IMR-90 (cell line): ENCODE results near the gene ACTR5. TPM values are rescaled to one million over a fixed set of nuclear protein-coding genes. Genes with fewer than 3 reads are reported as not detected.

Experiments used
- ATAC-seq: fragments of 200-7000 bp; cut with Tn5 transposase; 2 replicates; pipeline ENCODE4 v1.9.1; 2020; ENCODE audit warnings: low read depth, mild to moderate bottlenecking, moderate library complexity
- BruUV-seq: library from RNA; stranded (reverse); fragments of 400-500 nt; replicated peaks from 2 replicates; lab custom pipeline; 2021; lab: Mats Ljungman, UMichigan
- CTCF ChIA-PET: fragments of 300-600 bp; formaldehyde crosslinking; extraction: SDS; loops from one replicate; lab custom pipeline; 2021; ENCODE audit warnings: antibody characterized with exemption; lab: Yijun Ruan, JAX
- POLR2A ChIA-PET: fragments of 300-600 bp; sonication (Branson Sonifier 250); formaldehyde crosslinking; loops from one replicate; lab custom pipeline; 2022; ENCODE audit warnings: antibody characterized with exemption; ENCODE audit not compliant: unreplicated experiment; lab: Charles Lee
- DNase-seq: peaks from one replicate; pipeline ENCODE4 v3.0.0; 2013
- H2AFZ ChIP-seq: replicated peaks from 2 replicates; pipeline ENCODE3; 2013; ENCODE audit warnings: low read length, mild to moderate bottlenecking; ENCODE audit not compliant: poor library complexity
- H2AK5ac ChIP-seq: 2 replicates; pipeline ENCODE4 v1.6.1; 2013; ENCODE audit warnings: low read depth, low read length, inconsistent platforms
- H2AK9ac ChIP-seq: replicated peaks from 2 replicates; pipeline ENCODE3; 2013; ENCODE audit warnings: mild to moderate bottlenecking, low read depth, low read length, moderate library complexity; ENCODE audit not compliant: poor library complexity
- H2BK120ac ChIP-seq: 2 replicates; pipeline ENCODE4 v1.6.1; 2013; ENCODE audit warnings: low read depth, low read length, inconsistent platforms
- H2BK15ac ChIP-seq: 3 replicates; pipeline ENCODE4 v1.6.1; 2013; ENCODE audit warnings: low read depth, low read length, inconsistent platforms
- H2BK20ac ChIP-seq: 2 replicates; pipeline ENCODE4 v1.6.1; 2013; ENCODE audit warnings: low read depth, mild to moderate bottlenecking, inconsistent platforms, low read length, moderate library complexity
- H2BK5ac ChIP-seq: 2 replicates; pipeline ENCODE4 v1.6.1; 2013; ENCODE audit warnings: mild to moderate bottlenecking, low read depth, low read length, inconsistent platforms; ENCODE audit not compliant: poor library complexity, severe bottlenecking
- H3K14ac ChIP-seq: replicated peaks from 2 replicates; pipeline ENCODE4 v1.6.1; 2013; ENCODE audit warnings: low read depth, low read length, inconsistent platforms
- H3K18ac ChIP-seq: 2 replicates; pipeline ENCODE4 v1.6.1; 2013; ENCODE audit warnings: low read depth, low read length, control low read depth
- H3K23ac ChIP-seq: 2 replicates; pipeline ENCODE4 v1.6.1; 2013; ENCODE audit warnings: low read depth, low read length, inconsistent platforms
- H3K27ac ChIP-seq: 2 replicates; pipeline ENCODE4 v1.5.1; 2013; ENCODE audit warnings: mild to moderate bottlenecking, control low read depth, low read length; ENCODE audit not compliant: insufficient read depth
- H3K27me3 ChIP-seq: 2 replicates; pipeline ENCODE4 v1.6.1; 2013; ENCODE audit warnings: low read length; ENCODE audit not compliant: control insufficient read depth, insufficient read depth
- H3K36me3 ChIP-seq: 2 replicates; pipeline ENCODE4 v1.6.1; 2013; ENCODE audit warnings: low read length, mixed read lengths; ENCODE audit not compliant: control insufficient read depth, insufficient read depth
- H3K4ac ChIP-seq: 2 replicates; pipeline ENCODE4 v1.6.1; 2013; ENCODE audit warnings: low read depth, low read length, inconsistent platforms
- H3K4me1 ChIP-seq: 2 replicates; pipeline ENCODE4 v1.6.1; 2013; ENCODE audit warnings: low read length, mixed read lengths; ENCODE audit not compliant: control insufficient read depth, insufficient read depth
- H3K4me2 ChIP-seq: 2 replicates; pipeline ENCODE4 v1.6.1; 2013; ENCODE audit warnings: low read depth, mild to moderate bottlenecking, control low read depth, low read length, moderate library complexity
- H3K4me3 ChIP-seq: 2 replicates; pipeline ENCODE4 v1.5.1; 2013; ENCODE audit warnings: low read depth, mild to moderate bottlenecking, control low read depth, low read length, moderate library complexity; ENCODE audit not compliant: insufficient read depth
- H3K56ac ChIP-seq: 2 replicates; pipeline ENCODE4 v1.6.1; 2013; ENCODE audit warnings: low read length, inconsistent platforms; ENCODE audit not compliant: insufficient read depth; ENCODE audit errors: extremely low read depth
- H3K79me1 ChIP-seq, 2 experiments: 2 replicates each; pipeline ENCODE4 v1.6.1; 2013; ENCODE audit warnings: low read length in 2 of 2, inconsistent platforms in 1 of 2, low read depth in 1 of 2
- H3K9ac ChIP-seq: 2 replicates; pipeline ENCODE4 v1.6.1; 2013; ENCODE audit warnings: low read depth, low read length, control low read depth
- H3K9me1 ChIP-seq: 2 replicates; pipeline ENCODE4 v1.6.1; 2013; ENCODE audit warnings: low read length, inconsistent platforms; ENCODE audit not compliant: insufficient read depth
- H3K9me3 ChIP-seq: 2 replicates; pipeline ENCODE4 v1.6.1; 2013; ENCODE audit warnings: low read length; ENCODE audit not compliant: control insufficient read depth, insufficient read depth
- H4K20me1 ChIP-seq: 2 replicates; pipeline ENCODE4 v1.6.1; 2013; ENCODE audit warnings: low read length, inconsistent platforms; ENCODE audit not compliant: insufficient read depth
- H4K5ac ChIP-seq: 2 replicates; pipeline ENCODE4 v1.6.1; 2013; ENCODE audit warnings: mild to moderate bottlenecking, low read depth, low read length, control low read depth
- H4K8ac ChIP-seq, 2 experiments: 2 replicates each; pipeline ENCODE4 v1.6.1; 2013; ENCODE audit warnings: low read depth in 2 of 2, low read length in 2 of 2, control low read depth in 1 of 2, inconsistent platforms in 1 of 2
- H4K91ac ChIP-seq: 2 replicates; pipeline ENCODE4 v1.6.1; 2013; ENCODE audit warnings: low read depth, low read length, inconsistent platforms; ENCODE audit not compliant: insufficient read depth
- CEBPB ChIP-seq: IDR thresholded peaks from 2 replicates; pipeline ENCODE4 v1.6.1; 2012; ENCODE audit warnings: low read depth, low read length, improper control_type of control experiment
- MAFK ChIP-seq: IDR thresholded peaks from 2 replicates; pipeline ENCODE4 v1.6.1; 2012; ENCODE audit warnings: low read depth, low read length, improper control_type of control experiment
- MAZ ChIP-seq: IDR thresholded peaks from 2 replicates; pipeline ENCODE4 v1.6.1; 2012; ENCODE audit warnings: low read depth, mild to moderate bottlenecking, low read length, improper control_type of control experiment, moderate library complexity, borderline replicate concordance
- RCOR1 ChIP-seq: IDR thresholded peaks from 2 replicates; pipeline ENCODE4 v1.6.1; 2012; ENCODE audit warnings: mild to moderate bottlenecking, low read length, improper control_type of control experiment; ENCODE audit not compliant: insufficient replicate concordance
- WGBS, 2 experiments: methylation state at CpG; one replicate each; pipeline versions ENCODE4 v1.1.5 to v1.1.7; 2013; ENCODE audit warnings: missing lambda C conversion rate in 2 of 2; ENCODE audit not compliant: insufficient read length in 1 of 2; ENCODE audit errors: extremely low coverage in 2 of 2; 5-methylcytosine and 5-hydroxymethylcytosine counted together
- dilution Hi-C: fragments of 300-500 bp; cut with HindIII; formaldehyde crosslinking; loops from one replicate; pipeline ENCODE4 v1.14.3; 2018; ENCODE audit warnings: low sequenced_read_pairs; ENCODE audit not compliant: unreplicated experiment
- in situ Hi-C: fragments of 300-500 bp; cut with MboI; formaldehyde crosslinking; loops from 3 replicates; pipeline ENCODE4 v1.14.3; 2019; ENCODE audit warnings: low sequenced_read_pairs, inconsistent platforms, mixed read lengths
- intact Hi-C: fragments of 100-400 bp; cut with micrococcal nuclease; formaldehyde crosslinking; loops from 2 replicates; pipeline ENCODE4 v1.10.0; 2022
- polyA plus RNA-seq, 3 experiments: library from polyadenylated mRNA; depleted of rRNA; stranded (reverse); fragments of >200 nt; gene quantifications; 2 replicates each; pipeline ENCODE4 v1.2.3, GENCODE V29; 2012; ENCODE audit warnings: low replicate concordance in 1 of 3
- total RNA-seq: library from RNA; depleted of rRNA; stranded (reverse); fragments of >200 nt; gene quantifications from 2 replicates; pipeline ENCODE4 v1.2.3, GENCODE V29; 2012
- TF ChIP-seq, protein P1 (sequence below): conservative IDR thresholded peaks from 2 replicates; pipeline ENCODE4 v1.5.1; 2012; ENCODE audit warnings: mild to moderate bottlenecking, low read depth, low read length, improper control_type of control experiment
- TF ChIP-seq, protein P2 (sequence below): fragments of 150-350 bp; IDR thresholded peaks from 2 replicates; pipeline ENCODE4 v1.6.1; 2016; ENCODE audit warnings: low read depth, mild to moderate bottlenecking, low read length, moderate library complexity, borderline replicate concordance

ACTR5 gene
- total and polyA plus RNA-seq, 2 of the 4 experiments (the other 2 are of a cell fraction) = 5.9 to 6.6 TPM

- H2BK15ac ChIP-seq = no peak overlapping the region
- ChIA-PET CTCF (no interaction called here), POLR2A (no interaction called here)
- no peak overlapping the region for H2AK5ac ChIP-seq
- intact Hi-C loops (no loop called here), in situ Hi-C loops (no loop called here), dilution Hi-C loops (no loop called here)
- no peak overlapping the region for H2BK5ac ChIP-seq
- no peak overlapping the region for H4K91ac ChIP-seq
- H3K23ac ChIP-seq = no peak overlapping the region
- H3K27me3 ChIP-seq = peaks cover 49% of the 10 kb centered on the region
- H3K9me3 ChIP-seq = no peaks in the 10 kb centered on the region
- H4K8ac ChIP-seq = no peak overlapping the region
- no peaks in the 10 kb centered on the region for H3K9me1 ChIP-seq
- TF ChIP-seq RCOR1 (no peak), MAFK (no peak), CEBPB (no peak), MAZ (no peak)
- TF ChIP-seq, protein P1, sequence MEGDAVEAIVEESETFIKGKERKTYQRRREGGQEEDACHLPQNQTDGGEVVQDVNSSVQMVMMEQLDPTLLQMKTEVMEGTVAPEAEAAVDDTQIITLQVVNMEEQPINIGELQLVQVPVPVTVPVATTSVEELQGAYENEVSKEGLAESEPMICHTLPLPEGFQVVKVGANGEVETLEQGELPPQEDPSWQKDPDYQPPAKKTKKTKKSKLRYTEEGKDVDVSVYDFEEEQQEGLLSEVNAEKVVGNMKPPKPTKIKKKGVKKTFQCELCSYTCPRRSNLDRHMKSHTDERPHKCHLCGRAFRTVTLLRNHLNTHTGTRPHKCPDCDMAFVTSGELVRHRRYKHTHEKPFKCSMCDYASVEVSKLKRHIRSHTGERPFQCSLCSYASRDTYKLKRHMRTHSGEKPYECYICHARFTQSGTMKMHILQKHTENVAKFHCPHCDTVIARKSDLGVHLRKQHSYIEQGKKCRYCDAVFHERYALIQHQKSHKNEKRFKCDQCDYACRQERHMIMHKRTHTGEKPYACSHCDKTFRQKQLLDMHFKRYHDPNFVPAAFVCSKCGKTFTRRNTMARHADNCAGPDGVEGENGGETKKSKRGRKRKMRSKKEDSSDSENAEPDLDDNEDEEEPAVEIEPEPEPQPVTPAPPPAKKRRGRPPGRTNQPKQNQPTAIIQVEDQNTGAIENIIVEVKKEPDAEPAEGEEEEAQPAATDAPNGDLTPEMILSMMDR = no peak
- TF ChIP-seq, protein P2, sequence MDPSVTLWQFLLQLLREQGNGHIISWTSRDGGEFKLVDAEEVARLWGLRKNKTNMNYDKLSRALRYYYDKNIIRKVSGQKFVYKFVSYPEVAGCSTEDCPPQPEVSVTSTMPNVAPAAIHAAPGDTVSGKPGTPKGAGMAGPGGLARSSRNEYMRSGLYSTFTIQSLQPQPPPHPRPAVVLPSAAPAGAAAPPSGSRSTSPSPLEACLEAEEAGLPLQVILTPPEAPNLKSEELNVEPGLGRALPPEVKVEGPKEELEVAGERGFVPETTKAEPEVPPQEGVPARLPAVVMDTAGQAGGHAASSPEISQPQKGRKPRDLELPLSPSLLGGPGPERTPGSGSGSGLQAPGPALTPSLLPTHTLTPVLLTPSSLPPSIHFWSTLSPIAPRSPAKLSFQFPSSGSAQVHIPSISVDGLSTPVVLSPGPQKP = no peak
- no peak overlapping the region for H2AK9ac ChIP-seq
- H3K4me2 ChIP-seq = no peak overlapping the region
- H2BK20ac ChIP-seq = no peak overlapping the region
- BruUV-seq = no TSS peak
- H3K27ac ChIP-seq = no peak overlapping the region
- no CpG with 5 or more reads among the region's 5 CpGs for WGBS, 2 experiments
- H3K18ac ChIP-seq = no peak overlapping the region
- DNase-seq (no peak), ATAC-seq (no peak)
- H3K56ac ChIP-seq = no peak overlapping the region
- no peaks in the 10 kb centered on the region for H3K4me1 ChIP-seq
- no peak overlapping the region for H2AFZ ChIP-seq
- H3K14ac ChIP-seq = no peak overlapping the region
- H3K36me3 ChIP-seq = no peaks in the 10 kb centered on the region
- H3K79me1 ChIP-seq = no peaks in the 10 kb centered on the region
- no peak overlapping the region for H3K4me3 ChIP-seq
- no peak overlapping the region for H4K5ac ChIP-seq
- H4K20me1 ChIP-seq = no peaks in the 10 kb centered on the region
- no peak overlapping the region for H2BK120ac ChIP-seq
- H3K9ac ChIP-seq = no peak overlapping the region
- no peak overlapping the region for H3K4ac ChIP-seq
Measured at GRCh38 chr20:38812182-38812581, 63.9 kb downstream of the ACTR5 start.
